Upper lobe of left lung (tissue), 6 donors: ENCODE measurements around the gene EPB41L1. TPM values are rescaled to one million over a fixed set of nuclear protein-coding genes. Genes with fewer than 3 reads are reported as not detected.

Experiments used
- ATAC-seq, 2 donors: fragments of 200-7000 bp; cut with Tn5 transposase; one replicate each; pipeline ENCODE4 v1.9.1; 2022; ENCODE audit warnings: mild to moderate bottlenecking in 2 of 2, moderate library complexity in 2 of 2; ENCODE audit not compliant: low FRiP score in 2 of 2
- DNase-seq, 2 donors: peaks; one replicate each; pipeline ENCODE4 v3.0.0-alpha.2; 2019 to 2020
- H3K27ac ChIP-seq, 4 donors: fragments of 200-600 bp; sonication (generic); one replicate each; pipeline ENCODE4 v1.5.1; 2016 to 2019
- H3K27me3 ChIP-seq, 4 donors: fragments of 200-600 bp; sonication (generic); one replicate each; pipeline ENCODE4 v1.5.1; 2017 to 2019
- H3K36me3 ChIP-seq, 4 donors: fragments of 200-600 bp; sonication (generic); one replicate each; pipeline ENCODE4 v1.5.1; 2016 to 2019
- H3K4me1 ChIP-seq, 4 donors: fragments of 200-600 bp; sonication (generic); one replicate each; pipeline ENCODE4 v1.5.1; 2018 to 2019
- H3K4me3 ChIP-seq, 4 donors: fragments of 200-600 bp; sonication (generic); one replicate each; pipeline ENCODE4 v1.5.1; 2017 to 2019; ENCODE audit warnings: mild to moderate bottlenecking in 2 of 4, moderate library complexity in 1 of 4
- H3K9me3 ChIP-seq, 4 donors: fragments of 200-600 bp; sonication (generic); one replicate each; pipeline ENCODE4 v1.5.1; 2018 to 2019
- CTCF ChIP-seq, 6 experiments: fragments of 450-650 bp in 4 of 6; fragments of 200-600 bp in 2 of 6; sonication (generic) in 2 of 6; IDR thresholded peaks; one replicate each; pipeline ENCODE4 v1.5.1; 2016 to 2019; ENCODE audit warnings: antibody characterized with exemption in 6 of 6
- EP300 ChIP-seq, 4 donors: sonication (generic); formaldehyde crosslinking; IDR thresholded peaks; one replicate each; pipeline ENCODE4 v1.5.1; 2017; ENCODE audit warnings: antibody characterized with exemption in 4 of 4, control low read depth in 2 of 4
- POLR2A ChIP-seq, 4 donors: fragments of 450-650 bp; IDR thresholded peaks; one replicate each; pipeline ENCODE4 v1.5.1; 2016 to 2017; ENCODE audit warnings: antibody characterized with exemption in 4 of 4, mild to moderate bottlenecking in 2 of 4
- POLR2AphosphoS5 ChIP-seq, 2 donors: sonication (generic); formaldehyde crosslinking; IDR thresholded peaks; one replicate each; pipeline ENCODE4 v1.5.1; 2017; ENCODE audit warnings: antibody characterized with exemption in 2 of 2
- WGBS, 2 donors: methylation state at CpG; one replicate each; pipeline ENCODE4 v1.1.5; 2017 to 2018; 5-methylcytosine and 5-hydroxymethylcytosine counted together
- total RNA-seq, 6 donors: library from RNA; depleted of rRNA in 4 of 6; stranded (reverse); fragments of >200 nt in 4 of 6; gene quantifications; one replicate each; pipeline versions ENCODE4 v1.1.0 to v1.2.1, GENCODE V29; 2016 to 2021
- donor health status: DM: no; HTN: no; CAD: no; lungs with moderate emphysema.
- donor health status: DM: no; HTN: yes; CAD: no; lungs with severe emphysema.

EPB41L1 gene
- total RNA-seq, 6 donors from 2014 or later: 56.6 to 104 (median 79.2) TPM

DNA sequence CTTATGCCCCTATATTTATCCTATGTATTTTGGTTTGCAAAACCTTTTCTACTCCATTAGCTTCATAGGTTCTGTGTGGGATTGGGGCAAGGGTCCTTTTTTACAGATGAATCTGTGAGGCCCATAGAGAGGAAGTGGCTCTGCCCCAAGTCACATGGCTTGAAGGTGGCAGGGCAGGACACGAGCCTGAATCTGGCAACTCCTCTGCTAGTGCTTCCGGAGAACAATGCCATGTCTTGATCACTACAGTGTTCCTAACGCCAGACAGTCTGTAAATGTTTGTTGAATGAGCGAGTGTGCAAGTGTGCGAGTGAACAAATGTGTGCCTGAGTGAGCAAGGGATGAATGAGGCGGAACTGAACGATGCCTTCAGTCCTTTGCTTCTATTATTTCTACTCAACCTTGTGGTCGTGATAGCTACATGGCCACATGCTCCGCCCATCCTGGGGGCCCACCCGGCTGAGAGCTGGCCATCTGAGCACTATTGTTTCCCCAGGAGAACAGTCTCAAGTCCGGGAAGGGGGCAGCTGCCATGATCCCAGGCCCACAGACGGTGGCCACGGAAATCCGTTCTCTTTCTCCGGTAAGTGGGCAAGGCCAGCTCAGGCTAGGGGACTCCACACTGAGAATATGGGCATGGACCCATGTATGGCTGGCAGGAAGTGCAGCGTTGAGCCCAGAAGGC lies 64.0 kb downstream of the EPB41L1 start:
- H3K9me3 ChIP-seq: no peaks in the 10 kb centered on the region
- no peaks in the 10 kb centered on the region for H3K27me3 ChIP-seq
- no peaks in the 10 kb centered on the region for H3K4me1 ChIP-seq
- DNase-seq (no peak), ATAC-seq (no peak)
- 72 to 79% methylated on average over 13 to 16 of the region's 16 CpGs for WGBS, 2 donors
- H3K4me3 ChIP-seq: no peak overlapping the region
- TF ChIP-seq EP300 (IDR thresholded peaks at IDR 0.05): no peak
- TF ChIP-seq CTCF (IDR thresholded peaks at IDR 0.05): no peak
- TF ChIP-seq POLR2A (IDR thresholded peaks at IDR 0.05): no peak
- TF ChIP-seq POLR2AphosphoS5 (IDR thresholded peaks at IDR 0.05): no peak
- no peak overlapping the region for H3K27ac ChIP-seq
- peaks cover 0 to 33% (median 12%) of the 10 kb centered on the region in 4 donors for H3K36me3 ChIP-seq

DNA sequence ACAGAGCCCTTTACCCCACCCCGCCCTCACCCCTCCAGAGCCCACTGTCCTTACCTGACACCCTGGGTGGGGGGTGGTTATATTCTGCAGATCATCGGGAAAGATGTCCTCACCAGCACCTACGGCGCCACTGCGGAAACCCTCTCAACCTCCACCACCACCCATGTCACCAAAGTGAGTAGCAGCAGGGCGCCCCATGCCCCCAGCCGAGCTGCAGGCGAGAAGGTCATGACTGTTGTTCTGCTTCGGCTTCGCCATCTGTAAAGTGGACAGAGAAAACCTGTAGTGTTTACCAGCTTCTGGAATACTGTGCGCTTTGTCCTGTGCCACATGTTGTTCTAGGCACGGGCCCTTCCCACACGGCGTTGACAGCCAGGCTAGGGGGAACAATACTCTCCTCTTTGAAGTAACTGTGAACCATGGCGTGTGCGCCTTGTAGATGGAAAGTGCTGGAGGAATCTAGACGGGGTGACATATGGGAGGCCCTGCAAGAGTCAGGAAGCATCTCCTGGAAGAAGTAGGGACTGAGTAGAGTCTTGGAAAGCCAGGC lies 65.2 kb downstream of the EPB41L1 start:
- H3K27me3 ChIP-seq: no peaks in the 10 kb centered on the region
- H3K36me3 ChIP-seq: peaks cover 0 to 32% (median 7%) of the 10 kb centered on the region in 4 donors
- no peaks in the 10 kb centered on the region for H3K4me1 ChIP-seq
- peak in 1 of 2 donors; percentile 56 for DNase-seq
- no peak for TF ChIP-seq POLR2AphosphoS5 (IDR thresholded peaks at IDR 0.05)
- TF ChIP-seq CTCF (IDR thresholded peaks at IDR 0.05): no peak
- TF ChIP-seq POLR2A (IDR thresholded peaks at IDR 0.05): no peak
- no peak for TF ChIP-seq EP300 (IDR thresholded peaks at IDR 0.05)
- no peak overlapping the region for H3K27ac ChIP-seq
- H3K9me3 ChIP-seq: no peaks in the 10 kb centered on the region
- WGBS, 2 donors: 92 to 96% methylated on average over 17 of the region's 17 CpGs
- ATAC-seq: no peak
- H3K4me3 ChIP-seq: no peak overlapping the region

DNA sequence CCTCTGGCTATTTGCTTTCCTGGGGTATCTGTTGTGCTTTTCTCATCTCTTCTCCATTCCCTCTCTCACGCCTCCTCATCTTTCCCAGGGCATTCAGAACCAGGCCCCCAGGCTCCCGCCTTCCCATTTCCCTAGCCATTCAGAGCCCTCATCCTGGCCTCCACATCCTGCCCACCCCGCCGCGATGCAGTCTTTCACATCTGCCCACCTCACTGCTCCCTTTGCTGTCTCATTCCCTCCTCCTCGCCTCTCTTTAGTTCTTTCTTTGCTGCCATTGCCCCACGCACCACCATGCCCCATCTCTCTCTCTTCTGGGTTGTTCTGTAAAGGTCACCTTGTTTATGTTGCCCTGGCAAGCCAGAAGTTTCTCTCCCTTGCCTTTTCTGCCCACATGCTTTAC lies 71.1 kb downstream of the EPB41L1 start:
- ATAC-seq (no peak), DNase-seq (no peak)
- Histone ChIP-seq H3K36me3 (peaks cover 0 to 34% (median 12%) of the 10 kb centered on the region in 4 donors), H3K27me3 (no peaks in the 10 kb centered on the region), H3K9me3 (no peaks in the 10 kb centered on the region), H3K4me3 (no peak overlapping the region), H3K4me1 (no peaks in the 10 kb centered on the region), H3K27ac (no peak overlapping the region)
- no peak for TF ChIP-seq POLR2A (IDR thresholded peaks at IDR 0.05)
- TF ChIP-seq EP300 (IDR thresholded peaks at IDR 0.05): no peak
- no peak for TF ChIP-seq POLR2AphosphoS5 (IDR thresholded peaks at IDR 0.05)
- no peak for TF ChIP-seq CTCF (IDR thresholded peaks at IDR 0.05)
- 89 to 93% methylated on average over 7 of the region's 7 CpGs for WGBS, 2 donors

DNA sequence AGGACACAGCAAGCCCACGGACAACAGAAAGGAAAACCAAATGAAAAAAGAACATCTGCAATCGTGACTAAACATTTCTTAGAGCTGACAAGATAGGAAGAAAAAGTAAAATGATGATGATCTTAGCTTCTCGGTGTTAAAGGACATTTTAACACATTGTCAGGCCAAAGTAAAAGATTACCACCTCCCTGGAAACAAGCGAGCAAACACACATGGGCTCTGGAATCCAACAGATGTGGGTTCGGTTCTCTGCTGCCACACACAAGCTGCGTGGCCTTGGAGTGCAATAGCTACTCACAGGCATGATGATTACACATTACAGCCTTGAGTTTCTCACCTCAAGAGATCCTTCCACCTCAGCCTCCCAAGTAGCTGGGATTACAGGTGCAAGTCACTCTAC lies 74.2 kb downstream of the EPB41L1 start:
- Histone ChIP-seq H3K4me3 (no peak overlapping the region), H3K27ac (no peak overlapping the region), H3K27me3 (no peaks in the 10 kb centered on the region), H3K9me3 (no peaks in the 10 kb centered on the region), H3K36me3 (peaks cover 0 to 21% (median 8%) of the 10 kb centered on the region in 4 donors), H3K4me1 (no peaks in the 10 kb centered on the region)
- ATAC-seq (no peak), DNase-seq (no peak)
- TF ChIP-seq CTCF (IDR thresholded peaks at IDR 0.05) (no peak), POLR2A (IDR thresholded peaks at IDR 0.05) (no peak), POLR2AphosphoS5 (IDR thresholded peaks at IDR 0.05) (no peak), EP300 (IDR thresholded peaks at IDR 0.05) (no peak)
- WGBS, 2 donors: 63 to 70% methylated on average over 6 of the region's 6 CpGs

GRCh38 chr20:36230019-36230418 lies 75.5 kb downstream of the EPB41L1 start:
- peaks cover 0 to 20% (median 7%) of the 10 kb centered on the region in 4 donors for H3K36me3 ChIP-seq
- 55 to 59% methylated on average over 3 of the region's 3 CpGs for WGBS, 2 donors

More at GRCh38 chr20:36230019-36230418, 75.5 kb downstream of the EPB41L1 start:
- Histone ChIP-seq H3K9me3 (no peaks in the 10 kb centered on the region), H3K4me3 (no peak overlapping the region), H3K4me1 (no peaks in the 10 kb centered on the region), H3K27me3 (no peaks in the 10 kb centered on the region), H3K27ac (no peak overlapping the region)
- ATAC-seq (no peak), DNase-seq (no peak)
- TF ChIP-seq POLR2AphosphoS5 (IDR thresholded peaks at IDR 0.05): no peak
